CD4-positive, alpha-beta T cell treated with Interleukin-1 beta for 1 hour (primary cell): ENCODE measurements around the gene PPP2R2D.

Experiments
- DNase-seq, 2 donors: peaks; one replicate each; pipeline ENCODE4 v3.0.0-alpha.2; 2020 to 2022

Gene PPP2R2D

GRCh38 chr10:132003282-132003924 is 102.6 kb downstream of the PPP2R2D start:
- DNase-seq, result no peak

DNA sequence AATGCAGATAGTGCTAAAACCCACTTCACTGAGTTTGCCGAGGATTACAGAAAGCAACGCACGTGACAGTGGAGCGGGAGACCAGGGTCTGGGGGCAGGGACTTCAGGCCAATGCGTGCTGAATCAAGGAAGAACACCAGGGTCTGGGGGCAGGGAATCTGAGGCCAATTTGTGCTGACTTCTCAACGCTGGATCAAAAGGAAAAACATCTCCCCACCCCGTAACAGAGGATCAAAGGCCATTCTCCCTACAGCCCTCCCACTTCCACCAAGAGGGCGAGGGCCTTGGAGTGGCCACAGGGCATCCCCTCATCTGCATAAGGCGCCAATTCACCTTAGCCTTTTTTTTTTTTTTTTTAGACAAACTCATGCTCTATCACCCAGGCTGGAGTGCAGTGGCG is 103.2 kb downstream of the PPP2R2D start:
- DNase-seq, result no peak

- no peak for DNase-seq
These were observed 104.3 kb downstream of the PPP2R2D start for GRCh38 chr10:132005147-132005546.

GRCh38 chr10:132006966-132007365 is 106.2 kb downstream of the PPP2R2D start:
- DNase-seq, result no peak

DNA sequence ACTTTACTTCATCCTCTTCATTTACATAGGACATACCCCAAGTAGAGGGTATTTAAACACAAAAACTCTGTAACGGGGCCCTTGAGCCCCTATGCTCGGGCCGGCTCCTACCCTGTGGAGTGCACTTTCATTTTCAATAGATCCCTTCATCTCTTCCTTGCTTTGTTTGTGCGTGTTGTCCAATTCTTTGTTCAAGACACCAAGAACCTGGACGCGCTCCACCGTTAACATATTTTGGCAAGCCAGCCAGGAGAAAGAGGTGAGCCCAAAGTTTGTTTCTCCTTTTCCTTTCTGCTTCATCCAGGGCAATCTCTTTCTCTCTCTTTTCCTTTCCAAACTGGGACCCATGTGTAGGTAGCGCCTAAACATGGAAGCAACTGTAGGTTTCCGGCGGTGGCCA is 106.9 kb downstream of the PPP2R2D start:
- DNase-seq, result no peak
